Cardiac septum (tissue), 1 donor: ENCODE data around the gene SLC27A6. TPM values are rescaled to one million over a fixed set of nuclear protein-coding genes. Genes with fewer than 3 reads are reported as not detected.

Experiments
- DNase-seq: peaks from one replicate; pipeline ENCODE4 v3.0.0-alpha.2; 2020; ENCODE audit warnings: low spot score
- intact Hi-C: fragments of 100-400 bp; cut with DNase I; formaldehyde crosslinking; loops from one replicate; pipeline ENCODE4 v1.14.0; 2022
- total RNA-seq: library from RNA; stranded (reverse); fragmentation: NEBNext Ultra II Directional; extraction: Animal tissue kit (Norgen Biotek cat#: 25700); gene quantifications from one replicate; pipeline ENCODE4 v1.2.1, GENCODE V29; 2021
- donor health status: DM: no; HTN: no; CAD: no.

Gene SLC27A6
- total RNA-seq, 1 donor from 2014 or later = 64.4 TPM

DNA sequence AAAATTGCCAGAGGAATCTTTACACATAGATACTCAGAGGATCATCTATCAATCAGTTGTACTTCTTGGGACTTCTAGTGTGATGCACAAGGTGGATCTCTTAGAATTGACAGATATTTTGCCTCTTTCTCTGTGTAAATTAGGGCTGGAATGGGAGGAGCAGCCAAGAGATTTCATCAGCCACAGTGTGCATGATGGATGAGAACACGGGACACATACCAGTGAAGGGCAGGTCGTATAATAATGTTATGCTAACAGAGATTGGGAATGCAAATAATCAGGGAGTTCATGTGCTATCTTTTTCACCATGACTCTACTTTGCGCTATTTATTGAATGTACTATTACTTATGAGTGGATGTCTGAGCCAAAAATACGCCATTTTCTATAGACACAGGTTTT lies 86.0 kb downstream of the SLC27A6 start:
- DNase-seq = no peak
- intact Hi-C loops = loop anchor here (10.0 kb wide), 2 partner anchors 126 to 386 kb away; no protein-coding TSS in a partner anchor

DNA sequence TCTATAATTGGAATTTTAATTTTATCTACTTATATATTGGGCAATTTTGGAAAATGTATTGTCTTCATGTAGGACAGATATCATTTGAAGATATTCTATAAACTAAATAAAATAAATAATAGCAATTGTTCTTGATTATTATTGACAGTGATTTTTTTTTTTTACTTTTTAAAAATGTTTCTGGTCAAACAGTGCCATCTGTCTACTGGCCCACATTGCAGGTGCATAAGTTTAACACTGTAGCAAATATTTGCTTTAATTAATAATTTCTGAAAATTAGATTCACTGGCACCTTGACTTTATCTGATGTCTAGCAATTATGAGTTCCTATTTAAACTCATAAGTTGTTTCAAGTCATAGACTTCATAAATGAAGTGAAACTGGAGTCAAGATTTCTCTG lies 88.2 kb downstream of the SLC27A6 start:
- intact Hi-C loops = loop anchor here (10.0 kb wide), 2 partner anchors 129 to 389 kb away; no protein-coding TSS in a partner anchor

DNA sequence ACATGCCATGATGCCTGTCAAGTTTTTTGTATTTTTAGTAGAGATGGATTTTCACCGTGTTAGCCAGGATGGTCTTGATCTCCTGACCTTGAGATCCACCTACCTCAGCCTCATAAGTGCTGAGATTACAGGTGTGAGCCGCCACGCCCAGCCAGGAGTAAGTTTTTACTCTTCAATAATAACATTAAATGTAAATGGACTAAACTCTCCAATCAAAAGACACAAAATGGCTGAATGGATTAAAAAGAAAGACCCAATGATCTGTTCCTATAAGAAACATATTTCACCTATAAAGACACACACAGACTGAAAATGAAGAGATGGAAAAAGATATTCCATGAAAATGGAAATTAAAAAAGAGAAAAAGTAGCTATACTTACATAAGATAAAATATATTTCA lies 92.0 kb downstream of the SLC27A6 start:
- DNase-seq = no peak
- intact Hi-C loops = loop anchor here (10.0 kb wide), 2 partner anchors 133 to 393 kb away; no protein-coding TSS in a partner anchor

More for the DNA sequence above, 88.2 kb downstream of the SLC27A6 start:
- no peak for DNase-seq

DNA sequence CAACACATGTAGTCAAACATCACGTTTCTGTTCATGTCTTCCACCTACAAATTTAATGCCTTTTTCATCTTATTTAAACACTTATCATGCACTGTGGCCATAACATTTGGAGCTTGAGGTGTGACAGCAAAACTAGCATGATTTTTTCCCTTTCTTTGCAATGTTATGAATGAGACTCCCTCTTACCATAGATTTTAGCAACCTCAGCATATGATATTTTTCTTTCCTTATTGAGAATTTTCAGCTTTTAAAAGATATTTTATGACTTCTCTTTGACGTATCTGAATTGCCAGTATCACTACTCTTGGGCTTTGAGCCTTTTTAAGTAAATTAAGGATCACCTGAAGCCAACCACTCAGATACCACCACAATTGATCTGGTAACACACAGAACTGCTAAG lies 96.6 kb downstream of the SLC27A6 start:
- intact Hi-C loops = no loop called here
- no peak for DNase-seq

DNA sequence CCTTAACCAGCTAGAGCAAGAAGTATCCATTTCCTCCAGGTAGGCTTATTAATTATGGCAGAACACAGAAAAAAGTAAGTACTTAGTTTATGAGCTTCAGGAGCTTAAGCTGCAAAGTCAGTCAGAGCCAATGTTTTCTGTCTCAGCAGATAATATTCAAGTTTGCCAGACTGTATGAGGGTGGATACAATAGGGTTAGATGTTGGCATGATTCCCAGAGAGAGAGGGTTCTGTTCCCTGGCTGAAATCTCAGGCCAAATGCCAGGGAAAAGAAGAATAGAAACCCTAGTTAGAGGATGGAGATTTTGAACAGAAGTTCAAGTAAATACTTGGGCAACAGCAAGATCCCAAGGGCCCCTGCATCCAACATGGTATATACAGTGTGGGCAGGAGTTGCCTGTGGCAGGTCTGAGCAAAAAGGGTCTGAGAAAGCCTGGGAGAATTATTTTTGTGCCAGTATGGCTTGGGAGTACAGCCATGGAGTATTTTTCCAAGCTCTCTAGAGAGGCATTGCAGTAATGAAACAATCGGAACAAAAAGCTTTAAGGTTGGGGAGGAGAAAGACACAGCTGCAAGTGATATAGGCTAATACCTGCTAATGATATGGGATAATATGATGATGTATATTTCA lies 98.3 kb downstream of the SLC27A6 start:
- intact Hi-C loops = no loop called here
- no peak for DNase-seq

DNA sequence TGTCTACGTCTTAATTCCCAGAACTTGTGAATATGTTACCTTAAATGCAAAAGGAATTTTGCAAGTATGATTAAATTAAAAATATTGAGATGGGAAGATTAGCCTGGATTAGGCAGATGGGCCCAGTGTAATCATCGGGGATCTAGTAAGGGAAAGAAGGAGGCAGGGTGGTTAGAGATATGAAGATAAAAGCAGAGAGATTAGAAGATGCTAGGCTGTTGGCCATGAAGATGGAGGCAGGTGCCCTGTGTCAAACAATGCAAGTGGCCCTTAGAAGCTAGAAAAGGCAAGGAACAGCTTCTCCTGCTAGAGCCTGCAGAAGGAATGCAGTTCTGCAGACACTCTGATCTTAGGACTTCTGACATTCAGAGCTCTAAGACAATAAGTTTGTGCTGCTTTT lies 100.4 kb downstream of the SLC27A6 start:
- DNase-seq = no peak
- intact Hi-C loops = no loop called here

DNA sequence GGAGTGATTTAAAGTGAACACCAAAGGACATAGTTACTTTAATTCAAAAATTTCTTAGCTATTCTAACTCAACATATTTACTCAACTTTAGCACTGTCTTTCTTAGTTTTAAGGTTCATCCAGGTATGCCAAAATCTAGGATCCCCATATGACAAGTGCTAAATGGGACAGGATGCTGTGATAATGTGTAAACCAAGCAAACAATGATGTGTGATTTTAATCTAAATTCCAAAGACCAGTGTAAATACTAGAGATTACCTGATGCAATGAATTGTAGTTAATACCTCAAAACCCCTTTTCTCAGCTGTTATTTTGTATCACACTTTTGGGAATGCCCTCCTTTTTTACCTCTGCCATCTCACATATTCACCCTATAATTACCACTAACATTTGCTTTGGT lies 102.5 kb downstream of the SLC27A6 start:
- intact Hi-C loops = no loop called here
- DNase-seq = no peak

GRCh38 chr5:129069292-129069691 lies 104.0 kb downstream of the SLC27A6 start:
- intact Hi-C loops = no loop called here
- no peak for DNase-seq

DNA sequence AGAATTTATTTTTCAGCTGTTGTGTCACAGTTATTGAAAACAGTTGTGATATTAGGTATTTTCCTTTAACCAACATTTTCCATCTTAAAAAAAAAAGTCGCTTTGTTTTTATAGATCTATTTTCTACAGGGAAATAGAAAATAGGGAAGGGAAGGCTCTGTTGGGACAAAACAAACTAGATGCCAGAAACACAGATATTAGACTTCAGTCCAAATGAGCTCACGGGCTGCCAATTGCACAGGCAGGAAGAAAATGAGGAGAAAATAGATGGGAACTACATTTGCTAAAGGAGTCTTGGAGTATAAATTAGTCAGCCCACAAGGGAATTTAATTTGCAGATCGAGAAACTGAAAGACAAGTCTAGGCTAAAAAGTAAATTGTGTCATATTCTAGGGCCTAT lies 107.8 kb downstream of the SLC27A6 start:
- intact Hi-C loops = no loop called here
- no peak for DNase-seq

- intact Hi-C loops = no loop called here
- no peak for DNase-seq
Measured at GRCh38 chr5:129074903-129075302, 109.6 kb downstream of the SLC27A6 start.

DNA sequence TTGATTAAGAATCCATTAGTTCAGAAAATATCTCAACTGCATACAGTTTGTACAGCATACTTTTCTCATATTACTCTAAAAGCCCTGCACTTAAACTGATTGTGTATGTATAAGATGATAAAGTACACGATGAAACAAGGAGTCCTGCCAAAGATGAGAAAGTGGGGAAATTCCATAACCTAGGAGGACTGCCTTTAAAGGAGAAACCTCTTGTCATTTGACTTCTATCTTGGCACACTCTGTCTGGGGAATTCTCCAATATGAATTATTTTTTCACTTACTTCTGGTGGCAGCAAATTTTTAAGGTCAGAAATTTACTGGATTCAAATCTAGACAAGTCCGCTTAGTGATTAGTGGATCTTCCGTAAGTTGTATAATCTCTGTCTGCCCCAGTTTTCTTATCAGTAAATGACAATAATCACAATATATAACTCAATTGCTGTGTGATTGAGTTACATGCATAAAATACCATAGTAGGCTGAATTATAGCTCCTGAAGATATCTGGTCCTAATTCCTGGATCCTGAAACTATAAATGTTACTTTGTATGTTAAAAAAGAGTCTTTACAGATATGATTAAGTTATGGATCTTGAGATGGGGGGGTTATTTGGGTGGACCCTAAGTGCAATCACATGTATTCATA lies 112.3 kb downstream of the SLC27A6 start:
- DNase-seq = no peak
- intact Hi-C loops = no loop called here

DNA sequence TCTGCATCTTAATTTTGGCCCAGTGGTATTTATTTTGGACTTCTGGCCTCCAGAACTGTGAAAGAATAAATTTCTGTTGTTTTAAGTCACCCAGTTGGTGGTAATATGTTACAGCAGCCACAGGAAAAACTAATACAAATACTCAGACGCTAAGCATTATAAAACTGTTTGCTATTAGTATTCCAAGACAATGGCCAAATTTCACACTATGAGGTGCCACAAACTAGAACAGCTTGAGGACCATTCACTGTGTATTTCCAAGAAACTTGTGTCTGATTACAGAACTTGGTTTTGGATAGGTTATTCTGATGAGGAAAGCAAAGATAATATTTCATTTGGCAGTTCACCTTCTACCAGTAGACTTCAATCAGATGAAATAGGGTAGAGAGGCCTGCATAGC lies 113.0 kb downstream of the SLC27A6 start:
- intact Hi-C loops = no loop called here
- DNase-seq = no peak

- DNase-seq = no peak
- intact Hi-C loops = no loop called here
Measured at GRCh38 chr5:129078660-129079059, 113.4 kb downstream of the SLC27A6 start.

DNA sequence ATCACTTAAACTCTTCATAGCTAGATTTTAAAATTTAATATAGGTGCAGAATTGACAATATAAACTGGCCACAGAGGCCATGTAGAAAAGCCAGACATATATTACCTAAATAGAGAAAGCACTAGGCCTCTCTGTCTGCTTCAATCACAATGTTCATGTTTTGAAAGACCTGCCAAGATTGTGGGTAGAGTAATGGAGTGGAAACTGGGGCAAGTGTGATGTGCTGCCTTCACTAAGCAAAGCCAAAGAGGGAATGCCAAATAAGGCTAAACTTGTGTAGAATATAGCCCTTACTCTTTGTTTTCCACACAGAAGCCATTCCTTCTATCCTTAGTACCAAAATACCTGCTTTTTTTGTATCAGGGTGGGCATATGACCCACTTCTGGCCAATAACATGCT lies 114.2 kb downstream of the SLC27A6 start:
- intact Hi-C loops = no loop called here
- no peak for DNase-seq

GRCh38 chr5:129080766-129081165 lies 115.5 kb downstream of the SLC27A6 start:
- no peak for DNase-seq
- intact Hi-C loops = no loop called here

GRCh38 chr5:129082225-129083136 lies 117.2 kb downstream of the SLC27A6 start:
- intact Hi-C loops = no loop called here
- no peak for DNase-seq
